ENCODE measurements around the gene RPL41.

RPL41 gene

DNA sequence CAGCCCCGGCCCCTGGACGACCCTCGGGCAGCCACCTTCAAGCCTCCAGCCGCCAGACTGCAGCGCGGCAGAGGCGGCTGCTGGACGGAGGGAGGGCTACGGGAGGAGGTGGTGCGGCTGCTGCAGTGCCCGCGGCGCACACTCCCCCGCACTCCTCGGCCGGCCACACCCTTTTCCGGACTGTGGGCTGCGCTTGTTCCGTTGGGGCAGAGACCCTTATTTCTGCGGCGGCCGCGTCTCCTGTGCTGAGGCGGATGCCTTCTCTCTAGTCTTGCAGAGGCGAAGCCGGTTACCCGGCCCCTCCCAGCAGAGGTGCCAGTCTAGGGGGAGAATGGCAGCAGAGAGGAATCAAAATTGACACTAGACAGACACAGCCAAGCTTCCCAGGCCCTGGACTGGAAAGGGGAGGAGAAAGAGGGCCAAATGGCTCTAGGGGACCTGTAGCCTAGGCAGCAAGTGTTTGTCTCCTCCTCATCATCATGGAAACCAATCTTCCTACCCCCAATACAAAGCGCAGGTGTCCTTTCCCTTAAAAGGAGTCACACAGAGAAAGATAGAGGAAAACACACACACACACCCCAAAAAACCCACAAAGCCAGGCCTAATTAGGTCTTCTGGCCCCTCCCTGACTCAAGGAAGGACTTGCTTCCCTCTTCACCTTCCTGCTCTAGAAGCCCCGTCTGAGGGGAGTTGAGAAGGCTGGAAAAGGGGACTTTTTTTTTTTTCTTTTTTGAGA is 12.9 kb downstream of the RPL41 start (continued):
- TF ChIP-seq TRIM28 (IDR thresholded peaks at IDR 0.05; ENCODE audit: borderline replicate concordance, low read length) = no peak
- no peak for TF ChIP-seq ZNF214 (tag by site-specific recombination; IDR thresholded peaks at IDR 0.05; ENCODE audit: borderline replicate concordance)
- no peak for TF ChIP-seq ZNF48 (tag by site-specific recombination; IDR thresholded peaks at IDR 0.05)

DNA sequence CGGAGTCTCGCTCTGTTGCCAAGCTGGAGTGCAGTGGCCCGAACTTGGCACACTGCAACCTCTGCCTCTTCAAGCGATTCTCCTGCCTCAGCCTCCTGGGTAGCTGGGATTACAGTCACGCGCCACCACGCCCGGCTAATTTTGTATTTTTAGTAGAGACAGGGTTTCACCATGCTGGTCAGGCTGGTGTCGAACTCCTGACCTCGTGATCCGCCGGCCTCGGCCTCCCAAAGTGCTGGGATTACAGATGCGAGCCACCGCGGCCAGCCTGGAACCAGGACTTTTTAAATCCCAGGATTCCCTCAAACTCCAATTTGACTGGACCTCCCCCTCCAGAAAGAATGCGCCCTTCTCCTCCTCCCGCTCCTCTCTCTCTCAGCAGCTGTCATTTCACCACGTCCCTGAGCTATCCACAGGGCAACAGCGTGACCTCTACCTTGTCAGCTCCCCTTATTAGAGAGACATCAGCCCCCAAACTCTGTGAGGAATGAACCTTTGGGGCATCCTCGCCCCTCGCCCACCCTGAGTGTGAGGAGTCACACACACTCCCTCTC is 13.6 kb downstream of the RPL41 start:
- Histone ChIP-seq H3K4me3 (ENCODE audit: low read depth, low read length) (no peak overlapping the region), H3K27ac (ENCODE audit: extremely low read depth, low read depth, low read length) (no peak overlapping the region), H3K36me3 (ENCODE audit: control insufficient read depth in 2 of 2, insufficient read depth in 1 of 2, low read length in 2 of 2) (peaks cover 18 to 50% of the 10 kb centered on the region in 2 experiments; a peak in 2 of 3 replicates), H3K4me1 (ENCODE audit: control insufficient read depth, insufficient read depth, low read length) (peaks cover 9% of the 10 kb centered on the region), H3K9me3 (ENCODE audit: control insufficient read depth, insufficient read depth, low read depth, low read length) (no peaks in the 10 kb centered on the region)
- ChIA-PET CTCF (interaction anchor here (0.9 to 6.8 kb wide), 2 partner anchors 10 to 60 kb away, joined by 4 to 65 read pairs; partner anchors contain the start of gene SMARCC2), POLR2A (interaction anchor here (1.0 to 1.3 kb wide), 2 partner anchors 12 to 14 kb away, joined by 3 read pairs; partner anchors contain the start of gene ZC3H10)
- TF ChIP-seq GFI1B (tag by site-specific recombination; IDR thresholded peaks at IDR 0.05) = no peak
- TF ChIP-seq, protein P1, sequence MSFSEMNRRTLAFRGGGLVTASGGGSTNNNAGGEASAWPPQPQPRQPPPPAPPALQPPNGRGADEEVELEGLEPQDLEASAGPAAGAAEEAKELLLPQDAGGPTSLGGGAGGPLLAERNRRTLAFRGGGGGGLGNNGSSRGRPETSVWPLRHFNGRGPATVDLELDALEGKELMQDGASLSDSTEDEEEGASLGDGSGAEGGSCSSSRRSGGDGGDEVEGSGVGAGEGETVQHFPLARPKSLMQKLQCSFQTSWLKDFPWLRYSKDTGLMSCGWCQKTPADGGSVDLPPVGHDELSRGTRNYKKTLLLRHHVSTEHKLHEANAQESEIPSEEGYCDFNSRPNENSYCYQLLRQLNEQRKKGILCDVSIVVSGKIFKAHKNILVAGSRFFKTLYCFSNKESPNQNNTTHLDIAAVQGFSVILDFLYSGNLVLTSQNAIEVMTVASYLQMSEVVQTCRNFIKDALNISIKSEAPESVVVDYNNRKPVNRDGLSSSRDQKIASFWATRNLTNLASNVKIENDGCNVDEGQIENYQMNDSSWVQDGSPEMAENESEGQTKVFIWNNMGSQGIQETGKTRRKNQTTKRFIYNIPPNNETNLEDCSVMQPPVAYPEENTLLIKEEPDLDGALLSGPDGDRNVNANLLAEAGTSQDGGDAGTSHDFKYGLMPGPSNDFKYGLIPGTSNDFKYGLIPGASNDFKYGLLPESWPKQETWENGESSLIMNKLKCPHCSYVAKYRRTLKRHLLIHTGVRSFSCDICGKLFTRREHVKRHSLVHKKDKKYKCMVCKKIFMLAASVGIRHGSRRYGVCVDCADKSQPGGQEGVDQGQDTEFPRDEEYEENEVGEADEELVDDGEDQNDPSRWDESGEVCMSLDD (tag by site-specific recombination; IDR thresholded peaks at IDR 0.05) = no peak
- no peak for TF ChIP-seq EGR2 (tag by site-specific recombination; IDR thresholded peaks at IDR 0.05; ENCODE audit: low read depth)
- no peak for TF ChIP-seq ZNF707 (tag by site-specific recombination; IDR thresholded peaks at IDR 0.05)
- TF ChIP-seq HOXD13 (CRISPR knock-in tag; IDR thresholded peaks at IDR 0.05; ENCODE audit: borderline replicate concordance) = no peak
- no peak for TF ChIP-seq ZNF624 (tag by site-specific recombination; IDR thresholded peaks at IDR 0.05)
- TF ChIP-seq PRDM1 (tag by site-specific recombination; IDR thresholded peaks at IDR 0.05) = no peak

DNA sequence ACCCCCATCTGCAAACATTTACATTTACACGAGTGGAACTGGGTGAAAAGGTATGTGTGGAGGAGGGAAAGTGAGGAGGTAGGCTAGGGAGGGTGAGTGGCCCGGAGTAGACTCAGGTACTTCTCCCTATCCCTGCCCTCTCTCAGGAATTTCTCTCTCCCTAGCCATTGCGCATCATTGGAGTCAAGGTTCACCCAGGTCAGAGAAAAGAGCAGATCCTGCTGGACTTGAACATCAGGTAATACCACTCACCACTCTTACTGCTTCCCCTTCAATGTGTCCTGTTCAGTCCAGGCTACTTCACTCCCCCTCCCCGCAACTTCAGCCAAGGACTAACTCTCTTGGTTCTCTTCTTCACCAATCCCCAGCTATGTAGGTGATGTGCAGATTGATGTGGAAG is 14.4 kb downstream of the RPL41 start:
- H3K27ac ChIP-seq (ENCODE audit: extremely low read depth, low read depth, low read length) = no peak overlapping the region
- ChIA-PET POLR2A (interaction anchor here (1.3 kb wide), 1 partner anchor 13 kb away, joined by 3 read pairs; no protein-coding TSS in a partner anchor), CTCF (interaction anchor here (0.9 kb wide), 1 partner anchor 11 kb away, joined by 4 read pairs; no protein-coding TSS in a partner anchor)
- H3K4me3 ChIP-seq (ENCODE audit: low read depth, low read length) = no peak overlapping the region
- no peaks in the 10 kb centered on the region for H3K9me3 ChIP-seq (ENCODE audit: control insufficient read depth, insufficient read depth, low read depth, low read length)
- peaks cover 9% of the 10 kb centered on the region for H3K4me1 ChIP-seq (ENCODE audit: control insufficient read depth, insufficient read depth, low read length)
- no peak for TF ChIP-seq ZNF621 (tag by site-specific recombination; IDR thresholded peaks at IDR 0.05)
- TF ChIP-seq ZBTB1 (tag by site-specific recombination; IDR thresholded peaks at IDR 0.05) = no peak
- TF ChIP-seq, protein P2, sequence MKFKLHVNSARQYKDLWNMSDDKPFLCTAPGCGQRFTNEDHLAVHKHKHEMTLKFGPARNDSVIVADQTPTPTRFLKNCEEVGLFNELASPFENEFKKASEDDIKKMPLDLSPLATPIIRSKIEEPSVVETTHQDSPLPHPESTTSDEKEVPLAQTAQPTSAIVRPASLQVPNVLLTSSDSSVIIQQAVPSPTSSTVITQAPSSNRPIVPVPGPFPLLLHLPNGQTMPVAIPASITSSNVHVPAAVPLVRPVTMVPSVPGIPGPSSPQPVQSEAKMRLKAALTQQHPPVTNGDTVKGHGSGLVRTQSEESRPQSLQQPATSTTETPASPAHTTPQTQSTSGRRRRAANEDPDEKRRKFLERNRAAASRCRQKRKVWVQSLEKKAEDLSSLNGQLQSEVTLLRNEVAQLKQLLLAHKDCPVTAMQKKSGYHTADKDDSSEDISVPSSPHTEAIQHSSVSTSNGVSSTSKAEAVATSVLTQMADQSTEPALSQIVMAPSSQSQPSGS (tag by site-specific recombination; IDR thresholded peaks at IDR 0.05; ENCODE audit: low read depth) = no peak
- peaks cover 26 to 55% of the 10 kb centered on the region in 2 experiments; a peak in 2 of 3 replicates for H3K36me3 ChIP-seq (ENCODE audit: control insufficient read depth in 2 of 2, insufficient read depth in 1 of 2, low read length in 2 of 2)

DNA sequence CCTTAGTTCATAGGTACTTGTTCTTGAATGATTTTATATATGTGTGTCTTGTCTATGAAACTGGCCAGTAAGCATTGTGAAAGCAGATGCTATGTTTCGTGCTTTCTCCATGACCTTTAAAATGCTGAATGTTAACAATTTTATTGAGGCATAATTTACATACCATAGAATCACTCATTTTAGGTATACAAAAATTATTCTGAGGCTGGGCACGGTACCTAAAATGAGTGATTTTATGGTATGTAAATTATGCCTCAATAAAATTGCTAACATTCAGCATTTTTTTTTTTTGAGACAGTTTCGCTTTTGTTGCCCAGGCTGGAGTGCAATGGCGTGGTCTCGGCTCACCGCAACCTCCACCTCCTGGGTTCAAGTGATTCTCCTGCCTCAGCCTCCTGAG is 18.5 kb downstream of the RPL41 start:
- CTCF ChIA-PET = no interaction called here
- no peaks in the 10 kb centered on the region for H3K4me1 ChIP-seq (ENCODE audit: control insufficient read depth, insufficient read depth, low read length)
- no peaks in the 10 kb centered on the region for H3K9me3 ChIP-seq (ENCODE audit: control insufficient read depth, insufficient read depth, low read depth, low read length)
- H3K4me3 ChIP-seq (ENCODE audit: low read depth, low read length) = no peak overlapping the region
- H3K27ac ChIP-seq (ENCODE audit: extremely low read depth, low read depth, low read length) = no peak overlapping the region
- TF ChIP-seq ZNF335 (tag by site-specific recombination; conservative IDR thresholded peaks at IDR 0.05) = no peak
- no peak for TF ChIP-seq REPIN1 (tag by site-specific recombination; IDR thresholded peaks at IDR 0.05; ENCODE audit: low read depth)
- no peak for TF ChIP-seq ZNF555 (tag by site-specific recombination; conservative IDR thresholded peaks at IDR 0.05)
- POLR2A ChIA-PET = no interaction called here
- H3K36me3 ChIP-seq (ENCODE audit: control insufficient read depth in 2 of 2, insufficient read depth in 1 of 2, low read length in 2 of 2) = peaks cover 37 to 95% of the 10 kb centered on the region in 2 experiments; a peak in 2 of 3 replicates

All from HEK293 (cell line).